ENCODE data around the gene ZNF157.

ZNF157 gene

DNA sequence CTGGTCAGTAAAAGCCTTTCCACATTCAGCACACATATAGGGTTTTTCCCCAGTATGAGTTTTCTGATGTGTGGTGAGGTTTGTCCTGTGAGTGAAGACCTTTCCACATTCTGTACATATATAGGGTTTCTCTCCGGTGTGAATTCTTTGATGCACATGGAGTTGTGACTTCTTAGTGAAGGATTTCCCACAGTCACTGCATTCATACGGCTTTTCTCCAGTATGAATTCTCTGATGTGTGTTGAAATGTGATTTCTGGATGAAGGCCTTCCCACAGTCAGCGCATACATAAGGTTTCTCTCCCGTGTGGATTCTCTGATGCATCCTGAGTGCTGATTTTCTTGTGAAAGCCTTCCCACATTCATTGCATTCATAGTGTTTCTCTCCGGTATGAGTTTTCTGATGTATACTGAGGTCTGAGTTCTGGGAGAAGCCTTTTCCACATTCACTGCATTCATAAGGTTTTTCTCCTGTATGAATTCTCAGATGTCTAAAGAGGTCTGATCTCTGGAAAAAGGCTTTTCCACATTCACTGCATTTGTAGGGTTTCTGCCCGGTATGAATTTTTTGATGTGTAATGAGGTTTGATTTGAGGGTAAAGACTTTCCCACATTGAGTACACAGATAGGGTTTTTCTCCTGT lies 77.9 kb downstream of the ZNF157 start:
- DNase-seq = no peak

GRCh38 chrX:47452112-47452511 lies 81.7 kb downstream of the ZNF157 start:
- no peak for DNase-seq

- no peak for DNase-seq
These were observed 85.7 kb downstream of the ZNF157 start for GRCh38 chrX:47456080-47456479.

DNA sequence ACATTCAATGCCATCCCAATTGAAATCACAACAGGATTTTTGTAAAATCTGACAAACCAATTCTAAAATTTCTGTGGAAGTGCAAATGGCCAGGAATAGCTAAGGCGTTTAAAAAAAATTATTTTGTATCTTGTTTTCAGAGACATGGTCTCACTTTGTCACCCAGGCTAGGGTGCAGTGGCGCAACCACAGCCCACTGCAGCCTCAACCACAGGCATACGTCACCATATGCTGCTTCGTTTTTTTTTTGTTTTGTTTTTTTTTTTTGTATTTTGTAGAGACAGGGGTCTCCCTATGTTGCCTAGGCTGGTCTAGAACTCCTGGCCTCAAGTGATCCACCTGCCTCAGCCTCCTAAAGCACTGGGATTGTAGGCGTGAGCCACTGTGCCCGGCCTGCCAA lies 88.2 kb downstream of the ZNF157 start:
- DNase-seq = no peak

DNA sequence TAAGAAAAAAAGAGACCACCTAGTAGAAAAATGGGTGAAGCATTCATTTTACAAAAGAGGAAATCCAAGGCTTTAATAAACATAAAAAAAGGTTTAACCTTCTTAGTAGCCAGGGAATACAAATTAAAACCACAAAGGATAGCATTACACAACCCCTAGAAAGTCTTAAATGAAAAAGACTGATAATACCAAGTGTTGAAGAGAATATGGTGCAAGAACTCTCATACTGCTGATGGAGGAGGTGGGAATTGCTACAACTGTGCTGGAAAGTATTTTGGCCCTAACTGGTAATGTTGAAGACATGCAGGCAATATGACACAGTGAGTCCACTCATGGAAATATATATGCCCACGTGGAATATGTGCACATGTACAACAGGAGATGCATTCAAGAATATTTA lies 90.2 kb downstream of the ZNF157 start:
- DNase-seq = no peak
